HG03457 (cell line): ENCODE data around the gene DYNC1H1.

Source experiments
- ATAC-seq: cut with Tn5 transposase; IDR thresholded peaks from one replicate; pipeline ENCODE4 v1.9.1; 2021; ENCODE audit warnings: moderate number of reproducible peaks; ENCODE audit not compliant: unreplicated experiment

DYNC1H1 gene

DNA sequence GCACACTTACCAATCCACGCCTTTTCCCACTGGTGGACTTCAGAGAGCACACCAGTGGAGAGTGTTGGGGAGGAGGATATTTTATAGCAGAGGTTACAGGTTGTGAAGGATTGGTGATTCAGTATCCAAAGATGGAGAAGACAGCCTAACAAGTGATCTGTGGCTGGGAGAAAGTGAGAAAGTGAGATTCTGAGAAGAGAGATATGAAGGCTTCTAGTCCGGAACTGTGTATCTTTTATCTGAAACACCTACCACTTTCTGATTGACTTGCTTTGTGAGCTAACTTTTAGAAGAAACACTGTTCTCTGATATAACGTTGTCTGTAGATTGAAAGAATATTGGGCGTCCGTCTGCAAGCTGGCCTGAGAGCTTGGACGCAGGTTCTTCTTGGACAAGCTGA lies 24.0 kb downstream of the DYNC1H1 start:
- no peak for ATAC-seq

- ATAC-seq, result no peak
Observed at GRCh38 chr14:101991352-101991751, 27.0 kb downstream of the DYNC1H1 start.

GRCh38 chr14:101992708-101993107 lies 28.3 kb downstream of the DYNC1H1 start:
- ATAC-seq, result peak; percentile 90

DNA sequence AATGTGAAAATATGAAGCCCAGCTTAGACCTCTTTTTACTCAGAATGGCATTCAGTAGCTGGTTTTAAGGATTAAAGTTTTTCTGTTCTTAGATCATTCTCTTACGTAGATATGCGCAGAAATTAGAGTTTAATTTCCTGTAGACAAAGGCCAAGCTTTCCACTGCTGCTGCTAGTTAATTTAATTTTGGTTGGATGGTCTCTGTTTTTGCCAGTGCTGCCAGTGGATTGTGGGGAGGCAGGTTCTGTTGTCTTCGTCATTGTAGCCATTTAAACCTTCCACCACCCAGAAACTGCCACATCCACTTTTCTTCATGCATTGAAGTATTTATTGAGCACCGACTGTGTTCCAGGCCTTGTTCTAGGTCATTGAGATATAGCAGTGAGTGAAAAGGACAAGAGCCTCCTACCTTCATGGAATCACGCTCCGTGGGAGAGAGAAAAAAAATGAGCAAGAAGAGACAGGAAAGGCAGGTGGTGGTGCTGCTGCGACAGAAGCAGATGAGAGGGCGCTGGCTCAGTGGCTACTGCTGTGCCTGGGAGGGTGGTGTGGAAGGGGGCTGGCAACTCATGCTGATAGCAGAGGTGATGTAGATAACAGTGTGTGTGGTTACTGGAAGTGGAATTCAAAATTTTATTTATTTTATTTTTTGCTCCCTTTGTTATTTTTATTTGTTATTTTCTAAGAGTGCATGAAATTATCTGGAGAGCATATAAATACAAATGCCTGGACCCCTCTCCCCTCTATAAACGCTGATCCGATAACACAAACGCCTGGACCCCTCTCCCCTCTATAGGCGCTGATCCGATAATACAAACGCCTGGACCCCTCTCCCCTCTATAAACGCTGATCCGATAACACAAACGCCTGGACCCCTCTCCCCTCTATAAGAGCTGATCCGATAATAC lies 33.3 kb downstream of the DYNC1H1 start:
- ATAC-seq, result no peak

GRCh38 chr14:102000902-102001301 lies 36.5 kb downstream of the DYNC1H1 start:
- no peak for ATAC-seq

GRCh38 chr14:102005336-102005735 lies 41.0 kb downstream of the DYNC1H1 start:
- ATAC-seq, result no peak

DNA sequence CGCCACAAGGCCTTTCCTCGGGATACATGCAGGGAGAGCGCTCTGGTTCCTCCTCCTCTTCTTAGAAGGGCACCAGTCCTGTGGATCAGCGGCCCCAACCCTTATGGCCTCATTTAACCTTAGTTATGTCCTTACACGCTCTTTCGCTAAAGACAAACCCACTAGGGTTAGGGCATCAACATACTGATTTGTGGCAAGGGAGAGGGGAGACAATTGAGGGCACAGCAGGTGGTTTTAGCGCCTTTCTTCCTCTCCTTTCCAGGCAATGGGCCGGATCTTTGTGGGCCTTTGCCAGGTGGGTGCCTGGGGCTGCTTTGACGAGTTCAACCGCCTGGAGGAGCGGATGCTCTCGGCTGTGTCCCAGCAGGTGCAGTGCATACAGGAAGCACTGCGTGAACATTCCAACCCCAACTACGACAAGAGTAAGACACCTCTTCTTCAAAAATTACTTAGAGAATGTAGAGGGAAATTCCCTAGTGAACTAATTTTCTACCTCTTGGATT lies 43.6 kb downstream of the DYNC1H1 start:
- no peak for ATAC-seq

- ATAC-seq, result no peak
Observed at GRCh38 chr14:102008891-102009290, 44.5 kb downstream of the DYNC1H1 start.

DNA sequence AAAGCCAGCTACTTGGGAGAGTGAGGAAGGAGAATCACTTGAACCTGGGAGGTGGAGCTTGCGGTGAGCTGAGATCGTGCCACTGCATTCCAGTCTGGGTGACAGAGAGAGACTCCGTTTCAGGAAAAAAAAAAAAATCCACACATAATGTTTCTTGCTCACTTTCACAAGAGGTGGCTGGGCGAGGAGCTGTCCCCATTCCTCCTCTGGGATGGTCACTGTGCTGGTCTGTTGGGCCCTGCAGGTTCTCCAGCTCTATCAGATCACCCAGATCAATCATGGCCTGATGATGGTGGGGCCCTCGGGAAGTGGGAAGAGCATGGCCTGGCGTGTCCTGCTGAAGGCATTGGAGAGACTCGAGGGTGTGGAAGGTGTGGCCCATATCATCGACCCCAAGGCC lies 47.3 kb downstream of the DYNC1H1 start:
- ATAC-seq, result no peak

DNA sequence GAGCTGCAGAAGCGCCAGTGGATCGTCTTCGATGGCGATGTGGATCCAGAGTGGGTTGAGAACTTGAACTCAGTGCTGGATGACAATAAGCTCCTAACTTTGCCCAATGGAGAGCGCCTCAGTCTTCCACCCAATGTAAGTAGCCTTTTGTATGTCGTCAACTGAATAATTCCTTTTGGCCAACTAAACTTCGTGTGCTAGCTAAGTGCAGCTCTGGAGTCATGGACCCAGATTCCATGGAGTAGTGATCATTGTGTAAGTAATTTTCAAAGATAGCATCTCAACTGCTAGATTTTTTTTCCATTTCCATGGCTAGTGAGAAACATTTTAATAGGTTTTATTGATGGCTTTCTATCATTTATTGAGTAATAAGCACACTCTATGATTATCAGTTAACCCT lies 48.0 kb downstream of the DYNC1H1 start:
- ATAC-seq, result no peak

DNA sequence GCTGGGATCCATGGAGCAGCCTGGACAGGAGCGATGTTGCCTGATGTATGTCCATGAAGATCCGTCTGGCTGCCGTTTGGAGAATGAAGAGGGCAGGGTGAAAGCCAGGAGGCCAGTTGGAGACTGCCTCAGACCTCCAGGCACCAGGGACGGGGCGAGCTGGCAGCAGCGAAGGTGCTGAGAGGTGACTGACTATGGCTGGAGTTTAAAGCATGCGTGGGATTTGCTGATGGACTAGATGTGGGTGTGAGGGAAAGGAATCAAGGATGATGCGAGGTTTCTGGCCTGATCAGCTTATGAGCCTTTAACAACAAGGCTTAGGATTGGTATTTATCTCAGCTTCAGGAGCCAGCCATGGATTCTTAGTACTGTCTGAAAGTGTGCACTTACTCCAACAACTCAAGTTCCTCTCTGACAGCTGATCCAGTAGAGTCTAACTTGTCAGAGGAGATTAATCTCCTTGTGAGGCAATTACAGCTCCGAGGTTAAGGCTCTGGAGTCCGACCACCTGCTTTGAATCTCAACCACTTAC lies 49.4 kb downstream of the DYNC1H1 start:
- no peak for ATAC-seq

DNA sequence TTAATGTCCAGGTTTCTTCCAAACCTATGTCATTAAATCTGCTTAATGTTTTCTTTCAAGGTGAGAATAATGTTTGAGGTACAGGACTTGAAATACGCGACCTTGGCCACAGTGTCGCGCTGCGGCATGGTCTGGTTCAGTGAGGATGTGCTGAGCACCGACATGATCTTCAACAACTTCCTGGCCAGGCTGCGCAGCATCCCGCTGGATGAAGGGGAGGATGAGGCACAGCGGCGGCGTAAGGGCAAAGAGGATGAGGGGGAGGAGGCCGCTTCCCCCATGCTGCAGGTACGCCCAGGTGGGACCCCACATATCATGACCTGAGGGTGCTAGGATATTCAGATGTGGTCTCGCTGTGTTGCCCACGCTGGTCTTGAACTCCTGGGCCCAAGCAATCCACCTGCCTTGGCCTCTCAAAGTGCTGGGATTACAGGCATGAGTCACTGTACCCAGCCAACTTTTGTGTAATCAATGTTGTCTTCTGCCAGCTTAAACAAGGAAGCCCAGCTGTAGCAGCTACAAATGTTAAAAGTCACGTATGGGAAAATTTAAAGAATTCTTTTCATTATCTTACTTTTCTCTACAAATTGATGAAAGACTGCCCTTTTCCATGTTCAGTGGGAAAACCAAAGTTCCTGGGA lies 50.8 kb downstream of the DYNC1H1 start:
- no peak for ATAC-seq

GRCh38 chr14:102015771-102016170 lies 51.4 kb downstream of the DYNC1H1 start:
- no peak for ATAC-seq

GRCh38 chr14:102016420-102017090 lies 52.2 kb downstream of the DYNC1H1 start:
- ATAC-seq, result no peak

DNA sequence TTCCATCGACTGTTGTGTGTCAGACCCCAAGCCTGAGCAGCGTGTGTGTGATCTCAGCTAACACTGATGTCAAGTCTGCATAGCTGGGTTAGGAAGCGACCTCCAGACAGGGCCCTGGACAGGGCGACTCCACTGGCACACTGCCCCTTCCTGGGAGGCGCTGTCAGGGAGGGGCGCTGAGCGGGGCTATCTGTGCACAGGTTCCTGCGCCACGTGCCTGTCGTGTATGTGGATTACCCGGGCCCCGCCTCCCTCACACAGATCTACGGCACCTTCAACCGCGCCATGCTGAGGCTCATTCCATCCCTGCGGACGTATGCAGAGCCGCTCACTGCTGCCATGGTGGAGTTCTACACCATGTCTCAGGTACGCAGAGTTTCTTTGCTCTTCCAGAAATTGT lies 53.9 kb downstream of the DYNC1H1 start:
- ATAC-seq, result no peak

GRCh38 chr14:102019006-102019540 lies 54.7 kb downstream of the DYNC1H1 start:
- ATAC-seq, result no peak

DNA sequence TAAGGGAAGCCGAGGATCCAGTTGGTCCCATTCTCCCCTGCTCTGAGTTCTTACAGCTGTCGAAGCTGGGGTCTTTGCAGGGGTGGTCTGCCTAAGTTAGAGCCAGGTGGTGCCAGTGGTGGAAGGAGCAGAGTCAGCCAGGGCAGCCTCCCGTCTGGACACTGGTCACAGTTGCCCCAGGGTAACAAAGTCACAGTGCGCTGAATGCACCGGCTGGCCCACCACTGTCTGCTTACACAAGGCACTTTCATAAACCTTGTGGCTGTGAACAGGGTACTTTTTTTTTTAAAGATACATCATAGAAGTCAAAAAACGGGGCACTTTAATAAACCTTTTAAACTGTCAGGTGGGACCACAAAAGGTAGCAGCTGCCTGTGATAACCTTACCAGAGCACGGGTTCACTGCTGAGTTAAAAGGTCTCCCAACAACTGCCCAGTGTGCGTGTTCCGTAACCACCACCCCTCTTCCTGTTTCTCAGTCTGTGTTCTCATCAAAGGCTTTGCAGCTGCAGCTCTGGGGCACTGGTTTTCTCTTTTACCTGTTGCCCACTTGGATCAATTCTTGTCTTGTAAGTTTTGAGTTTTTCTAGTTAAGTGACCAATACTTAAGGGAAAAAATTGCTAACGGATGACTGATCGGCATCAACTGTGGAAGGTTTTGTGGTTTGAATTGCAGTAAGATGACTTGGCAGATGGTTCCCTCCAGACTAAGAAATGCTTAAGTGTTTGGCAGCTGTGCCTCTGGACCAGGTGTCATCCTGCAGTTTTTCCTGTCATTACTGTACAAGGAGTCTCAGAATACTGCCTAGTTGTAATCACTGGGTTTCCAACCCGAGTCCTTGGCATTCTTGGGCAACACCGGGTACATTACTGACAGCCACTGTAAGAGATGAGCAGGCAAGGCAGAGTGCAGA lies 55.9 kb downstream of the DYNC1H1 start:
- no peak for ATAC-seq

- ATAC-seq, result no peak
Observed at GRCh38 chr14:102026934-102027333, 62.6 kb downstream of the DYNC1H1 start.

GRCh38 chr14:102027951-102028350 lies 63.6 kb downstream of the DYNC1H1 start:
- no peak for ATAC-seq

GRCh38 chr14:102028733-102029132 lies 64.4 kb downstream of the DYNC1H1 start:
- ATAC-seq, result no peak
